ENCODE data around the gene EBLN2. TPM values are rescaled to one million over a fixed set of nuclear protein-coding genes. Genes with fewer than 3 reads are reported as not detected.

Gene EBLN2
- total RNA-seq, 1 donor from 2014 or later = 16.9 TPM

DNA sequence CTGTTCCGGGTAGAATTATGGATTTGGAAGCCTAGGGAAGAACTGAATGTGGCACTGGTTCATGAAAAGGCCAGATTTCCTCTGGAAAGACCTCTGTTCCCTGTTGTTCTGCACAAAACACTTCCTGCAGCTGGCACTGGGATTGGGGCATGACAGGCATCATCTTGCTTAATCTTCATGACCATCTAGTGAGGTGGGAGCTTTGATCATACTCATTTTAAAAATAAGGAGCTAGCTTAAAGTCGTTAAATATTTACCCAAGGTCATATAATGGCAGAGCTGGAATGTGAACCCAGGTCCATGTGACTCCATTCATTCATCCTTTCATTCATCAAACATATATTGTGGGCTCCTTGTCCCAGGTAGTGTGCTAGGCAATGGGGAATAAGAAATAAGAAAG is 40.4 kb downstream of the EBLN2 start:
- Mint-ChIP-seq H3K4me1 (ENCODE audit: low read depth) (peaks cover 11% of the 10 kb centered on the region), H3K27me3 (peaks cover 3% of the 10 kb centered on the region), H3K4me3 (ENCODE audit: low read depth) (no peak overlapping the region), H3K27ac (no peak overlapping the region), H3K36me3 (ENCODE audit: insufficient read depth) (no peaks in the 10 kb centered on the region), H3K9me3 (ENCODE audit: low read depth) (no peaks in the 10 kb centered on the region)
- DNase-seq (ENCODE audit: low spot score, unreplicated experiment) = no peak
- TF ChIP-seq, protein P1, sequence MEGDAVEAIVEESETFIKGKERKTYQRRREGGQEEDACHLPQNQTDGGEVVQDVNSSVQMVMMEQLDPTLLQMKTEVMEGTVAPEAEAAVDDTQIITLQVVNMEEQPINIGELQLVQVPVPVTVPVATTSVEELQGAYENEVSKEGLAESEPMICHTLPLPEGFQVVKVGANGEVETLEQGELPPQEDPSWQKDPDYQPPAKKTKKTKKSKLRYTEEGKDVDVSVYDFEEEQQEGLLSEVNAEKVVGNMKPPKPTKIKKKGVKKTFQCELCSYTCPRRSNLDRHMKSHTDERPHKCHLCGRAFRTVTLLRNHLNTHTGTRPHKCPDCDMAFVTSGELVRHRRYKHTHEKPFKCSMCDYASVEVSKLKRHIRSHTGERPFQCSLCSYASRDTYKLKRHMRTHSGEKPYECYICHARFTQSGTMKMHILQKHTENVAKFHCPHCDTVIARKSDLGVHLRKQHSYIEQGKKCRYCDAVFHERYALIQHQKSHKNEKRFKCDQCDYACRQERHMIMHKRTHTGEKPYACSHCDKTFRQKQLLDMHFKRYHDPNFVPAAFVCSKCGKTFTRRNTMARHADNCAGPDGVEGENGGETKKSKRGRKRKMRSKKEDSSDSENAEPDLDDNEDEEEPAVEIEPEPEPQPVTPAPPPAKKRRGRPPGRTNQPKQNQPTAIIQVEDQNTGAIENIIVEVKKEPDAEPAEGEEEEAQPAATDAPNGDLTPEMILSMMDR (IDR thresholded peaks at IDR 0.05; ENCODE audit: unreplicated experiment) = no peak

DNA sequence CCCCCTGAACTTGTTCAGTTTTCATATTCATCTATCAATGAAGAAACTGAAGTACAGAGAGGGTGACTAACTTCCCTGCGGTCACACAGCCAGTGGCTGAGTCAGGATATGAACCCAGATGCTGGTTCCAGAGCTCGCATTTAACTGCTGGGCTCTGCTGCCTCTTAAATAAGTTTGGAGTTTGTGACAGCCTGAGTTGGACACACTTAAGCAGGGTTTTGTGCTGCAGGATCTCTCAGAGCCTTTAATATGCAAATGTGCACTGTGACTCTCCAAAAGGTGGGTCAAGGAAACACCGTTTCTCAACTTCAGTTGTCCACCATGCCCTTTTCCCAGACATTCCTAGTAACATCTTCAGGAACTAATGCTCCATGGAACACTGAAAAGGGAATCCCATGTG is 45.8 kb downstream of the EBLN2 start:
- no peak overlapping the region for H3K4me3 Mint-ChIP-seq (ENCODE audit: low read depth)
- no peaks in the 10 kb centered on the region for H3K4me1 Mint-ChIP-seq (ENCODE audit: low read depth)
- no peaks in the 10 kb centered on the region for H3K9me3 Mint-ChIP-seq (ENCODE audit: low read depth)
- no peaks in the 10 kb centered on the region for H3K36me3 Mint-ChIP-seq (ENCODE audit: insufficient read depth)
- no peak overlapping the region for H3K27ac Mint-ChIP-seq
- no peaks in the 10 kb centered on the region for H3K27me3 Mint-ChIP-seq
- no peak for DNase-seq (ENCODE audit: low spot score, unreplicated experiment)
- TF ChIP-seq, protein P1 (IDR thresholded peaks at IDR 0.05; ENCODE audit: unreplicated experiment) = no peak

DNA sequence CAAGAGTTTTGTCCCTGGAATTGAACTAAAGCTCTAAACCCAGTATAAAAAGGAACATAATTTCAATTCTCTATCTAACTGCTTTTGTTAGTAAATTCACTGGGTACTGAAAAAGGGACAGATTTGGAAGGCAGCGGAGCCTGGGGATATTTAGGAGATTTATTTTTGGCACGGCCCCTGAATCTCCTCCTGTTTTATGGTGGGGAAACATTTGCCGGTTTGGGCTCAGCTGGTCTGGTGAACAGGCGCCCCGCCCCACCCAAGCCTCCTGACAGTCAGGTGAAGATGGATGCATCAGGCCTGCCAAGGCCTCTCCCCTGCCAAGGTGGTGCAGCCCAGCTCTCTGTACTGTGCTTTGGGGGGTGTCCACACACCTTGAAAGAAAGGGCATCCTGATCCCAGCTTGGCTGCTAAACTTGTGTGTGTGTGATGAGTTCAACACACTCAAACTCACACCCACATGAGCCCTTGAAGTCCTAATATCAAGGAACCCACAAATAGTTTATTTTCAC is 46.3 kb downstream of the EBLN2 start:
- no peak overlapping the region for H3K4me3 Mint-ChIP-seq (ENCODE audit: low read depth)
- no peaks in the 10 kb centered on the region for H3K4me1 Mint-ChIP-seq (ENCODE audit: low read depth)
- H3K36me3 Mint-ChIP-seq (ENCODE audit: insufficient read depth) = no peaks in the 10 kb centered on the region
- TF ChIP-seq, protein P1 (IDR thresholded peaks at IDR 0.05; ENCODE audit: unreplicated experiment) = no peak
- no peak overlapping the region for H3K27ac Mint-ChIP-seq
- no peaks in the 10 kb centered on the region for H3K27me3 Mint-ChIP-seq
- no peak for DNase-seq (ENCODE audit: low spot score, unreplicated experiment)
- H3K9me3 Mint-ChIP-seq (ENCODE audit: low read depth) = no peaks in the 10 kb centered on the region

DNA sequence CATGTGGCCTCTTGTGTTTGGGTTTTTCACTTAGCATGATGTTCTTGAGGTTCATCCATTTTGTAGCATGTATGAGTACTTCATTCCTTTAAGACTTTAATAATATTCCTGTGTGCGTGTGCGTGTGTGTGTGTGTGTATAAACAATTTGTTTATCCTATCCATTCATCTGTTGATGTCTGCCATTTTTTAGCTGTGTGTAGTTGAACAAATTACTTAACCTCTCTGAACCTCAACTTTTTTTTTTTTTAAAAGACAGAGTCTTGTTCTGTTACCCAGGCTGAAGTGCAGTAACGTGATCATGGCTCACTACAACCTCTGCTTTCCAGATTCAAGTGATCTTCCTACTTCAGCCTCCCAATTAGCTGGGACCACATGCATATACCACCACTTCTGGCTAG is 47.3 kb downstream of the EBLN2 start:
- no peak for DNase-seq (ENCODE audit: low spot score, unreplicated experiment)
- no peak overlapping the region for H3K4me3 Mint-ChIP-seq (ENCODE audit: low read depth)

DNA sequence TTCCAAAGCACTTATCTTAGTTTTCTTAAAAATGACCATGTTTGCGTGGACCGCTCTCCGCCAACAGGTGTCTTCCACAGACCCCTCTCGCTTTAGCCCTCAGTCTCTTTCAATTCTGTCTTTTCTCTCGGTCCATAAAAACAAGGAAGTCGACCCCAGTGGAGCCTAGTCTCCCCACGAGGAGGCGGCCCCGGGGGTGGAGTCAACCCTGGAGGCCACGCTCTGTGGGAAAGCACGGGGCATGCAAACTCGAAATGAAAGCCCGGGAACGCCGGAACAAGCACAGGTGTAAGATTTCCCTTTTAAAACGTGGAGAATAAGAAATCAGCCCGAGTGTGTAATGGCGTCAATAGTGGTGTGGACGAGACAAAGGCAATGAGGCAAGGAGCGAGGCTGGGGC is 49.1 kb downstream of the EBLN2 start:
- DNase-seq (ENCODE audit: low spot score, unreplicated experiment) = no peak
- H3K4me1 Mint-ChIP-seq (ENCODE audit: low read depth) = no peaks in the 10 kb centered on the region
- TF ChIP-seq, protein P1 (IDR thresholded peaks at IDR 0.05; ENCODE audit: unreplicated experiment) = no peak
- H3K27ac Mint-ChIP-seq = no peak overlapping the region
- no peaks in the 10 kb centered on the region for H3K9me3 Mint-ChIP-seq (ENCODE audit: low read depth)
- H3K36me3 Mint-ChIP-seq (ENCODE audit: insufficient read depth) = no peaks in the 10 kb centered on the region
- no peaks in the 10 kb centered on the region for H3K27me3 Mint-ChIP-seq
- H3K4me3 Mint-ChIP-seq (ENCODE audit: low read depth) = no peak overlapping the region

More for the DNA sequence above, 47.3 kb downstream of the EBLN2 start:
- no peaks in the 10 kb centered on the region for H3K9me3 Mint-ChIP-seq (ENCODE audit: low read depth)
- TF ChIP-seq, protein P1 (IDR thresholded peaks at IDR 0.05; ENCODE audit: unreplicated experiment) = no peak
- no peaks in the 10 kb centered on the region for H3K36me3 Mint-ChIP-seq (ENCODE audit: insufficient read depth)
- H3K4me1 Mint-ChIP-seq (ENCODE audit: low read depth) = no peaks in the 10 kb centered on the region
- H3K27me3 Mint-ChIP-seq = no peaks in the 10 kb centered on the region
- H3K27ac Mint-ChIP-seq = no peak overlapping the region

Other genes with a start within 250 kb of the EBLN2 start
- 19.4 and 26.5 TPM in 2 replicates for gene SHQ1, start 213.2 kb upstream of the EBLN2 start, total RNA-seq
- 6.0 and 7.4 TPM in 2 replicates for gene GXYLT2, start 173.6 kb upstream of the EBLN2 start, total RNA-seq
- 117 and 130 TPM in 2 replicates for gene PPP4R2, start 64.8 kb upstream of the EBLN2 start, total RNA-seq

All from progenitor cell of endocrine pancreas (in vitro differentiated cells).